ENCODE results near the gene MMP25. TPM values are rescaled to one million over a fixed set of nuclear protein-coding genes. Genes with fewer than 3 reads are reported as not detected.

Gene MMP25
- total and polyA plus RNA-seq, 2 donors (not counting 1 experiment from before 2014, with no cell fraction given): 0.12 to 0.22 TPM

DNA sequence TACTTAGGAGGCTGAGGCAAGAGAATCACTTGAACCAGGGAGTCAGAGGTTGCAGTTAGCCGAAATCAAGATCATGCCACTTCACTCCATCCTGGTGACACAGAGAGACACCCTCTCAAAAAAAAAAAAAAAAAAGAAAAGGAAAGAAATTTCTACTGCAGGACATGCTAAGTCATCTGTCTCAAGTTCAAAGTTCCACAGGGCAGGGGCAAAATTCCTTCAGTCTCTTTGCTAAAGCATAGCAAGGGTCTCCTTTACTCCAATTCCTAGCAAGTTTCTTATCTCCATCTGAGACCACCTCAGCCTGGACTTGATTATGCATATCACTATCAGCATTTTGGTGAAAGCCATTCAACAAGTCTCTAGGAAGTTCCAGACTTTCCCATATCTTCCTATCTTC, 38.1 kb downstream of the MMP25 start:
- ChIA-PET CTCF (no interaction called here), POLR2A (interaction anchor here (0.7 kb wide), 1 partner anchor 231 kb away, joined by 9 read pairs; no protein-coding TSS in a partner anchor)
- Histone ChIP-seq H3K79me2 (ENCODE audit: control insufficient read depth, insufficient read depth, low read length) (no peaks in the 10 kb centered on the region), H3K27me3 (replicated peaks in 1 of 4; ENCODE audit: control extremely low read depth in 1 of 4, control insufficient read depth in 3 of 4, insufficient read depth in 4 of 4, low read length in 3 of 4) (peaks cover 0 to 8% (median 2%) of the 10 kb centered on the region in 4 experiments), H3K9ac (ENCODE audit: low read length) (no peak overlapping the region), H3K9me3 (ENCODE audit: control extremely low read depth in 1 of 3, control insufficient read depth in 2 of 3, insufficient read depth in 1 of 3, low read length in 2 of 3) (no peaks in the 10 kb centered on the region), H3K36me3 (replicated peaks in 1 of 2; ENCODE audit: control extremely low read depth in 1 of 2, control insufficient read depth in 1 of 2, extremely low read depth in 1 of 2, insufficient read depth in 2 of 2, low read length in 1 of 2) (no peaks in the 10 kb centered on the region), H2AFZ (ENCODE audit: insufficient read depth, low read depth, low read length, poor library complexity, severe bottlenecking) (no peak overlapping the region), H3K4me3 (ENCODE audit: control extremely low read depth in 1 of 5, extremely low read depth in 1 of 5, insufficient read depth in 1 of 5, low read depth in 2 of 5, low read length in 4 of 5) (no peak overlapping the region), H3K27ac (ENCODE audit: low read length in 2 of 2) (no peak overlapping the region), H4K20me1 (ENCODE audit: control insufficient read depth, insufficient read depth, low read length, poor library complexity, severe bottlenecking) (no peaks in the 10 kb centered on the region), H3K4me2 (replicated peaks; ENCODE audit: low read depth, low read length, poor library complexity, severe bottlenecking) (no peak overlapping the region), H3K4me1 (ENCODE audit: control insufficient read depth in 2 of 2, insufficient read depth in 2 of 2, low read length in 2 of 2) (no peaks in the 10 kb centered on the region)
- intact Hi-C loops (cut with micrococcal nuclease): no loop called here
- no peak overlapping the region for H3K27ac Mint-ChIP-seq
- TF ChIP-seq EZH2 (IDR thresholded peaks at IDR 0.05; ENCODE audit: borderline replicate concordance, insufficient read depth, low read depth, low read length, poor library complexity, severe bottlenecking) (no peak), CTCF (IDR thresholded peaks at IDR 0.05) (no peak)
- H3K27me3 Mint-ChIP-seq: peaks cover 7% of the 10 kb centered on the region
- H3K4me3 Mint-ChIP-seq: no peak overlapping the region
- H3K4me1 Mint-ChIP-seq: peaks cover 4% of the 10 kb centered on the region
- no CpG with 5 or more reads among the region's 1 CpG for WGBS (ENCODE audit: insufficient coverage)
- DNase-seq (no peak), ATAC-seq (ENCODE audit: low read depth) (no peak)
- H3K9me3 Mint-ChIP-seq (ENCODE audit: insufficient read depth): no peaks in the 10 kb centered on the region

DNA sequence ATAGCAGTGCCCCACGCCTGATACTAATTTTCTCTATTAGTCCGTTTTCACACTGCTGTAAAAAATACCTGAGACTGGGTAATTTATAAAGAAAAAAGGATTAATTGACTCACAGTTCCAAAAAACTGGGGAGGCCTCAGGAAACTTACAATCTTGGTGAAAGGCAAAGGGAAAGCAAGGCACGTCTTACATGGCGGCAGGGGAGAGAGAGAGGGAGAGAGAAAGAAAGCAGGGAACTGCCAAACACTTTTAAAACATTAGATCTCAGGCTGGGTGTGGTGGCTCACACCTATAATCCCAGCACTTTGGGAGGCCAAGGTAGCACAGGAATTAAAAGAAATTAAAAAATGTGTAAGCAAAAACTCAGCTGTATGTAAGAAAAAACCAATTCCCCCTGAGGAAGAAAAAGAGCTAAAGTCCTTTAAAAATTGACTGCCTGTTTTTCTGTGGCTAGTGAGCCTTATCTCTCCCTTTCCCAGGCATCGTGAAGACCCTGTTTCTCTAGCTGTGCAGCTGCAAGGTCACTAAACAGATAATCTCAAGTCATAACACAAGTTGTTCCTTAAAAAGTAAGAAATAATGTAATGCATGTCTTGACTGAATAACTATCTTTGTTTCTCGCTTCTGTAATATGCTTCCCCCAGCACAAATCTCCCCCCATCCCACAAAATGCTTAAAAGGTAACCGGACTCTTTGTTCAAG, 38.8 kb downstream of the MMP25 start:
- WGBS (ENCODE audit: insufficient coverage): 100% methylated on average over 1 of the region's 7 CpGs
- DNase-seq: no peak
- Histone ChIP-seq H2AFZ (ENCODE audit: insufficient read depth, low read depth, low read length, poor library complexity, severe bottlenecking) (no peak overlapping the region), H3K27ac (ENCODE audit: low read length in 2 of 2) (no peak overlapping the region), H3K36me3 (replicated peaks in 1 of 2; ENCODE audit: control extremely low read depth in 1 of 2, control insufficient read depth in 1 of 2, extremely low read depth in 1 of 2, insufficient read depth in 2 of 2, low read length in 1 of 2) (no peaks in the 10 kb centered on the region), H3K27me3 (replicated peaks in 1 of 4; ENCODE audit: control extremely low read depth in 1 of 4, control insufficient read depth in 3 of 4, insufficient read depth in 4 of 4, low read length in 3 of 4) (peaks cover 0 to 8% (median 2%) of the 10 kb centered on the region in 4 experiments), H3K9ac (ENCODE audit: low read length) (no peak overlapping the region), H3K9me3 (ENCODE audit: control extremely low read depth in 1 of 3, control insufficient read depth in 2 of 3, insufficient read depth in 1 of 3, low read length in 2 of 3) (no peaks in the 10 kb centered on the region), H3K4me3 (ENCODE audit: control extremely low read depth in 1 of 5, extremely low read depth in 1 of 5, insufficient read depth in 1 of 5, low read depth in 2 of 5, low read length in 4 of 5) (no peak overlapping the region), H3K4me2 (replicated peaks; ENCODE audit: low read depth, low read length, poor library complexity, severe bottlenecking) (no peak overlapping the region), H3K79me2 (ENCODE audit: control insufficient read depth, insufficient read depth, low read length) (no peaks in the 10 kb centered on the region), H3K4me1 (ENCODE audit: control insufficient read depth in 2 of 2, insufficient read depth in 2 of 2, low read length in 2 of 2) (no peaks in the 10 kb centered on the region), H4K20me1 (ENCODE audit: control insufficient read depth, insufficient read depth, low read length, poor library complexity, severe bottlenecking) (no peaks in the 10 kb centered on the region)
- peaks cover 7% of the 10 kb centered on the region for H3K27me3 Mint-ChIP-seq
- peaks cover 4% of the 10 kb centered on the region for H3K4me1 Mint-ChIP-seq
- TF ChIP-seq EZH2 (IDR thresholded peaks at IDR 0.05; ENCODE audit: borderline replicate concordance, insufficient read depth, low read depth, low read length, poor library complexity, severe bottlenecking): no peak
- no peak for TF ChIP-seq CTCF (IDR thresholded peaks at IDR 0.05)
- ATAC-seq (ENCODE audit: low read depth): no peak
- intact Hi-C loops (cut with micrococcal nuclease): no loop called here
- CTCF ChIA-PET: interaction anchor here (0.7 kb wide), 1 partner anchor 1412 kb away, joined by 3 read pairs; no protein-coding TSS in a partner anchor
- no peaks in the 10 kb centered on the region for H3K9me3 Mint-ChIP-seq (ENCODE audit: insufficient read depth)
- H3K4me3 Mint-ChIP-seq: no peak overlapping the region
- H3K27ac Mint-ChIP-seq: no peak overlapping the region
- POLR2A ChIA-PET: no interaction called here
